ENCODE data around the gene RFX6. TPM values are rescaled to one million over a fixed set of nuclear protein-coding genes. Genes with fewer than 3 reads are reported as not detected.

RFX6 gene
- total RNA-seq, 1 donor from 2014 or later, result not detected

DNA sequence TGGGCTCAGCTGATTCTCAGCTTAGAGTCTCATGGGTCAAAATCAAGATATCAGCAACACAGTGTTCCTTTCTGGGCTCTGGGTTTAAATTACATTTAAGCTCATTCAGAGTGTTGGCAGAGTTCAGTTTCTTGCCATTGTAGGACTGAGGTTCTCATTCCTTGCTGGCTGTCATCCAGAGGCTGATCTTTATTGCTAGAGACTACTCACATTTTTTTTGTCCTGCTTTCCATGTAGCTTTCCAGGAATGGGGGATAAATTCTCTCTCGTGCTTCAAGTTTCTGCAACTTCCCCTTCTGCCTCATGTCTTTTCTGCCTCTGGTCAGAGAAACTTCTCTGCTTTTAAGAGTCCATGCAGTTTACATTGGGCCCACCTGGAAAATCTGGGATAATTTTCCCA lies 86.9 kb downstream of the RFX6 start:
- H3K27ac ChIP-seq (ENCODE audit: low read depth, low read length), result no peak overlapping the region
- no peaks in the 10 kb centered on the region for H3K27me3 ChIP-seq (ENCODE audit: insufficient read depth, low read length)
- Mint-ChIP-seq H3K4me3 (ENCODE audit: unreplicated experiment) (no peak overlapping the region), H3K27ac (ENCODE audit: unreplicated experiment) (no peak overlapping the region), H3K27me3 (ENCODE audit: low read depth, unreplicated experiment) (peaks cover 3% of the 10 kb centered on the region), H3K9me3 (ENCODE audit: unreplicated experiment) (peaks cover 2% of the 10 kb centered on the region), H3K4me1 (ENCODE audit: low read depth, unreplicated experiment) (peaks cover 2% of the 10 kb centered on the region), H3K36me3 (ENCODE audit: low read depth, unreplicated experiment) (no peaks in the 10 kb centered on the region)
- no peaks in the 10 kb centered on the region for H3K79me2 ChIP-seq (ENCODE audit: insufficient read depth, low read length)
- no peak overlapping the region for H3K9ac ChIP-seq (ENCODE audit: low read length)
- TF ChIP-seq, protein P1, sequence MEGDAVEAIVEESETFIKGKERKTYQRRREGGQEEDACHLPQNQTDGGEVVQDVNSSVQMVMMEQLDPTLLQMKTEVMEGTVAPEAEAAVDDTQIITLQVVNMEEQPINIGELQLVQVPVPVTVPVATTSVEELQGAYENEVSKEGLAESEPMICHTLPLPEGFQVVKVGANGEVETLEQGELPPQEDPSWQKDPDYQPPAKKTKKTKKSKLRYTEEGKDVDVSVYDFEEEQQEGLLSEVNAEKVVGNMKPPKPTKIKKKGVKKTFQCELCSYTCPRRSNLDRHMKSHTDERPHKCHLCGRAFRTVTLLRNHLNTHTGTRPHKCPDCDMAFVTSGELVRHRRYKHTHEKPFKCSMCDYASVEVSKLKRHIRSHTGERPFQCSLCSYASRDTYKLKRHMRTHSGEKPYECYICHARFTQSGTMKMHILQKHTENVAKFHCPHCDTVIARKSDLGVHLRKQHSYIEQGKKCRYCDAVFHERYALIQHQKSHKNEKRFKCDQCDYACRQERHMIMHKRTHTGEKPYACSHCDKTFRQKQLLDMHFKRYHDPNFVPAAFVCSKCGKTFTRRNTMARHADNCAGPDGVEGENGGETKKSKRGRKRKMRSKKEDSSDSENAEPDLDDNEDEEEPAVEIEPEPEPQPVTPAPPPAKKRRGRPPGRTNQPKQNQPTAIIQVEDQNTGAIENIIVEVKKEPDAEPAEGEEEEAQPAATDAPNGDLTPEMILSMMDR (IDR thresholded peaks at IDR 0.05; ENCODE audit: insufficient read depth, low read depth, low read length), result no peak
- TF ChIP-seq EZH2 (IDR thresholded peaks at IDR 0.05; ENCODE audit: insufficient read depth, low read length), result no peak
- no peaks in the 10 kb centered on the region for H3K4me1 ChIP-seq (ENCODE audit: insufficient read depth, low read length)
- H3K9me3 ChIP-seq (ENCODE audit: insufficient read depth, low read depth, low read length), result no peaks in the 10 kb centered on the region
- H3K4me2 ChIP-seq (ENCODE audit: low read length), result no peak overlapping the region
- H3K36me3 ChIP-seq (ENCODE audit: insufficient read depth, low read length), result no peaks in the 10 kb centered on the region
- no peak overlapping the region for H2AFZ ChIP-seq (ENCODE audit: low read depth, low read length)
- no peaks in the 10 kb centered on the region for H4K20me1 ChIP-seq (ENCODE audit: insufficient read depth, low read length)
- no peak for DNase-seq (ENCODE audit: low read depth)
- no peak overlapping the region for H3K4me3 ChIP-seq (ENCODE audit: insufficient read depth, low read depth, low read length)
- no peak for FAIRE-seq

DNA sequence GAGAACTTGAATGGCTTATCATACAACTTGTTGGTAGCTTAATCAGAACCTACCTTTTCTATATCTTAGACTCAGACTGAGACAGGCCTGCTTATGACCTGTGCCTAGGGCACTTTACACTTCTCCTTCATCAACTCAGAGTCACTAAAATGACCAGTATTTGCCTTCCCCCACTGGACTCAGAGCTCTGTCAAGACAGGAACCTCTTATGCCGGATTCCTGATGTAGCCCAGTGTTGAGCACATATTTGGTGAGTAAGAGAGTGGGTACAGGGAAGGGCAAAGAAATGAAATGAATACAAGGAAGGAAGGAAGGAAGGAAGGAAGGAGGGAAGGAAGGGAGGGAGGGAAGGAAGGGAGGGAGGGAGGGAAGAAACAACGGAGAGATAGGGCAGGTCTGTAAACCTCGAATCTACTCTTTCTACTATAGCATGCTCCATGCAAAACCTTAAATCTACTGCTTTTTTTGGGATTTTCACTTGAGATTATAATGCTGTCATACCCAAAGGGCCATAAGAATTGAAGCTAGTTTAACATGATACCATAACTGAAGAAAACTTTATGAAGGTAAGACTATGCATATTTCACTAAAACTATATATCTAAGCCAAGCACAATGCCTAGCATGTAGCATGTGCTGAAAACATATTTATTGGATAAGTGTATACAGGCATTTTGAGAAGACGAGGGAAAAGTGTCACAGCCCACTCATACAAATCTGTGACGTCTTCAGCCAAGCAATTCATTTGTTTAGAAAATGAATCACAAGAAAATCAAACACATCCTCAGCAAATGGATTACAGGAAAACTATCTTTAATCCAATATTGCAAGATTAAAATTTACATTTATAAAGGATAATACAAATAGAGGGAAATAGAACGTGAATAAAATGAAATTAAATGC lies 89.9 kb downstream of the RFX6 start:
- Histone ChIP-seq H3K9ac (ENCODE audit: low read length) (no peak overlapping the region), H3K27me3 (ENCODE audit: insufficient read depth, low read length) (peaks cover 2% of the 10 kb centered on the region), H4K20me1 (ENCODE audit: insufficient read depth, low read length) (no peaks in the 10 kb centered on the region), H3K4me3 (ENCODE audit: insufficient read depth, low read depth, low read length) (no peak overlapping the region), H3K4me1 (ENCODE audit: insufficient read depth, low read length) (no peaks in the 10 kb centered on the region), H3K36me3 (ENCODE audit: insufficient read depth, low read length) (no peaks in the 10 kb centered on the region), H3K27ac (ENCODE audit: low read depth, low read length) (no peak overlapping the region), H3K4me2 (ENCODE audit: low read length) (no peak overlapping the region), H3K9me3 (ENCODE audit: insufficient read depth, low read depth, low read length) (no peaks in the 10 kb centered on the region), H2AFZ (ENCODE audit: low read depth, low read length) (no peak overlapping the region), H3K79me2 (ENCODE audit: insufficient read depth, low read length) (no peaks in the 10 kb centered on the region)
- H3K36me3 Mint-ChIP-seq (ENCODE audit: low read depth, unreplicated experiment), result no peaks in the 10 kb centered on the region
- TF ChIP-seq EZH2 (IDR thresholded peaks at IDR 0.05; ENCODE audit: insufficient read depth, low read length), result no peak
- TF ChIP-seq, protein P1 (IDR thresholded peaks at IDR 0.05; ENCODE audit: insufficient read depth, low read depth, low read length), result no peak
- FAIRE-seq (no peak), DNase-seq (ENCODE audit: low read depth) (no peak)
- H3K4me1 Mint-ChIP-seq (ENCODE audit: low read depth, unreplicated experiment), result peaks cover 2% of the 10 kb centered on the region
- H3K9me3 Mint-ChIP-seq (ENCODE audit: unreplicated experiment), result peaks cover 1% of the 10 kb centered on the region
- H3K27me3 Mint-ChIP-seq (ENCODE audit: low read depth, unreplicated experiment), result peaks cover 3% of the 10 kb centered on the region
- no peak overlapping the region for H3K4me3 Mint-ChIP-seq (ENCODE audit: unreplicated experiment)
- no peak overlapping the region for H3K27ac Mint-ChIP-seq (ENCODE audit: unreplicated experiment)
